Measurements from ENCODE around the gene WDFY4.

WDFY4 gene

DNA sequence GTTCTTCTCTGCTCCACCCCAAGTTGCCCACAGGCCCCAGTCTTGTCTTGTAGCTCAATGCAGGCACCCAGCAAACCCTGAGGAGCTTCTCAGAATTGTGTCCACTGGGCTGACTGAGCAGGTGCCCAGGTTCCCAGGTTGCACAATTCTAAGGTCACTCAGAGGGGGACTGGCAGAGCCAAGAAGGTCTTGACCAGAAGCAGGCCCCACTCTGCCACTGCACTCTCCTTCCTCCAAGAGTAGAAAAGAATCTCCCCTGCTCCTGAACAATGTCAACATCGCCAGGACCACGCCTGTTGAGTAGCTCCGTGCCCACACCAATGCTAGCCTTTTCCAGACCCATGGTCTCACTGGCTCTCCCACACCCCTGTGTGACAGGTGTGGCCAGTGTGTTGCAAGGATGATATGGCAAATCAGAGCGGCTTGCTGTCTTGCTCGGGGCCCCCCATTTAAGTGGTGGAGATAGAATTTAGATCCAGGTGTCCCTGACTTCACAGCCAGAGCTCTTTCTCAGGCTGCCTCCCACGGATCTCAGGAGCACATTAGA, 254.4 kb downstream of the WDFY4 start:
- no peak overlapping the region for H3K27ac ChIP-seq (ENCODE audit: extremely low read depth, low read depth, low read length)
- no peaks in the 10 kb centered on the region for H3K36me3 ChIP-seq (ENCODE audit: control insufficient read depth in 2 of 2, insufficient read depth in 1 of 2, low read length in 2 of 2)
- H3K4me1 ChIP-seq (ENCODE audit: control insufficient read depth, insufficient read depth, low read length) = no peaks in the 10 kb centered on the region
- CTCF ChIA-PET = interaction anchor here (0.6 kb wide), 1 partner anchor 577 kb away, joined by 3 read pairs; no protein-coding TSS in a partner anchor
- POLR2A ChIA-PET = no interaction called here
- H3K4me3 ChIP-seq (ENCODE audit: low read depth, low read length) = no peak overlapping the region
- no peaks in the 10 kb centered on the region for H3K9me3 ChIP-seq (ENCODE audit: control insufficient read depth, insufficient read depth, low read depth, low read length)
- TF ChIP-seq MZF1 (tag by site-specific recombination; IDR thresholded peaks at IDR 0.05; ENCODE audit: borderline replicate concordance) (no peak), ZNF544 (tag by site-specific recombination; IDR thresholded peaks at IDR 0.05) (no peak), ZNF549 (tag by site-specific recombination; IDR thresholded peaks at IDR 0.05) (no peak), ZNF654 (tag by site-specific recombination; IDR thresholded peaks at IDR 0.05; ENCODE audit: low read depth) (no peak)

DNA sequence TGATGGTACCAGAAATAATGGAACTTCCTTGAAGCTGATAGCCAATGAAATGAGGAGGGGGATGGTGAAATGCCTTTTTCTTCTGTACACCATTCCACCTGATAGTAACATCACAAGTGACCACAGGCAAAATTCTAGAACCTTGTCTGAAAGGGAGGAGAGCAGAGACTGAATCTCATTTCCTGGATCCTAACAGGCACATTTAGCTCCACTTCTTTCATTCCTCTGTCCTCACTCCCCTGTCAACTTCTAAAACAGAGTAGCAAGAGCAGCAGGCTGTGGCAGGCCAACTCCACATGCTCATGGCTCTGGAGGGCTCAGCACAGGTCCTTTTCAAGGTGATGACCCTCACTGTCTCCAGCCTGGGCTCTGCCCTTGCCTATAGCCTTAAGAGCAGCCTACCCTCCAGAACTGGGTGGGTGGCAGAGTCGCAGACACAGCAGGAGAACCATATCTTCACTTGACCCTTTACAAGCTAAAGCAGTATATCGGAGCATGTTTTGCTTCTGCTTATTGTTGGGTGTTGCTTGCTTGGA, 255.2 kb downstream of the WDFY4 start, which contains the start of gene LRRC18:
Gene LRRC18 (minus strand): TSS at position 51 of the 536 bp plus-strand sequence. CDS start 25,685 bp downstream, outside the sequence.
- H3K9me3 ChIP-seq (ENCODE audit: control insufficient read depth, insufficient read depth, low read depth, low read length) = no peaks in the 10 kb centered on the region
- TF ChIP-seq ZNF571 (tag by site-specific recombination; IDR thresholded peaks at IDR 0.05) (no peak), ZNF169 (tag by site-specific recombination; IDR thresholded peaks at IDR 0.05) (no peak), RBAK (tag by site-specific recombination; IDR thresholded peaks at IDR 0.05) (no peak), HOXD13 (CRISPR knock-in tag; IDR thresholded peaks at IDR 0.05; ENCODE audit: borderline replicate concordance) (no peak), ZNF132 (tag by site-specific recombination; IDR thresholded peaks at IDR 0.05; ENCODE audit: borderline replicate concordance) (no peak), ZNF670 (tag by site-specific recombination; IDR thresholded peaks at IDR 0.05; ENCODE audit: low read depth) (no peak), KLF9 (tag by site-specific recombination; IDR thresholded peaks at IDR 0.05; ENCODE audit: low read depth) (no peak), ZNF146 (tag by site-specific recombination; IDR thresholded peaks at IDR 0.05) (no peak), ZNF292 (tag by site-specific recombination; IDR thresholded peaks at IDR 0.05; ENCODE audit: borderline replicate concordance, low read depth) (no peak), ZNF341 (tag by site-specific recombination; IDR thresholded peaks at IDR 0.05; ENCODE audit: low read depth) (no peak), ZNF654 (tag by site-specific recombination; IDR thresholded peaks at IDR 0.05; ENCODE audit: low read depth) (no peak), ZBTB7A (tag by site-specific recombination; IDR thresholded peaks at IDR 0.05; ENCODE audit: low read depth) (no peak)
- TF ChIP-seq, protein P1, sequence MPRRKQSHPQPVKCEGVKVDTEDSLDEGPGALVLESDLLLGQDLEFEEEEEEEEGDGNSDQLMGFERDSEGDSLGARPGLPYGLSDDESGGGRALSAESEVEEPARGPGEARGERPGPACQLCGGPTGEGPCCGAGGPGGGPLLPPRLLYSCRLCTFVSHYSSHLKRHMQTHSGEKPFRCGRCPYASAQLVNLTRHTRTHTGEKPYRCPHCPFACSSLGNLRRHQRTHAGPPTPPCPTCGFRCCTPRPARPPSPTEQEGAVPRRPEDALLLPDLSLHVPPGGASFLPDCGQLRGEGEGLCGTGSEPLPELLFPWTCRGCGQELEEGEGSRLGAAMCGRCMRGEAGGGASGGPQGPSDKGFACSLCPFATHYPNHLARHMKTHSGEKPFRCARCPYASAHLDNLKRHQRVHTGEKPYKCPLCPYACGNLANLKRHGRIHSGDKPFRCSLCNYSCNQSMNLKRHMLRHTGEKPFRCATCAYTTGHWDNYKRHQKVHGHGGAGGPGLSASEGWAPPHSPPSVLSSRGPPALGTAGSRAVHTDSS (tag by site-specific recombination; IDR thresholded peaks at IDR 0.05) = no peak
- TF ChIP-seq, protein P2, sequence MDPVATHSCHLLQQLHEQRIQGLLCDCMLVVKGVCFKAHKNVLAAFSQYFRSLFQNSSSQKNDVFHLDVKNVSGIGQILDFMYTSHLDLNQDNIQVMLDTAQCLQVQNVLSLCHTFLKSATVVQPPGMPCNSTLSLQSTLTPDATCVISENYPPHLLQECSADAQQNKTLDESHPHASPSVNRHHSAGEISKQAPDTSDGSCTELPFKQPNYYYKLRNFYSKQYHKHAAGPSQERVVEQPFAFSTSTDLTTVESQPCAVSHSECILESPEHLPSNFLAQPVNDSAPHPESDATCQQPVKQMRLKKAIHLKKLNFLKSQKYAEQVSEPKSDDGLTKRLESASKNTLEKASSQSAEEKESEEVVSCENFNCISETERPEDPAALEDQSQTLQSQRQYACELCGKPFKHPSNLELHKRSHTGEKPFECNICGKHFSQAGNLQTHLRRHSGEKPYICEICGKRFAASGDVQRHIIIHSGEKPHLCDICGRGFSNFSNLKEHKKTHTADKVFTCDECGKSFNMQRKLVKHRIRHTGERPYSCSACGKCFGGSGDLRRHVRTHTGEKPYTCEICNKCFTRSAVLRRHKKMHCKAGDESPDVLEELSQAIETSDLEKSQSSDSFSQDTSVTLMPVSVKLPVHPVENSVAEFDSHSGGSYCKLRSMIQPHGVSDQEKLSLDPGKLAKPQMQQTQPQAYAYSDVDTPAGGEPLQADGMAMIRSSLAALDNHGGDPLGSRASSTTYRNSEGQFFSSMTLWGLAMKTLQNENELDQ (tag by site-specific recombination; IDR thresholded peaks at IDR 0.05; ENCODE audit: low read depth) = no peak
- TF ChIP-seq, protein P3, sequence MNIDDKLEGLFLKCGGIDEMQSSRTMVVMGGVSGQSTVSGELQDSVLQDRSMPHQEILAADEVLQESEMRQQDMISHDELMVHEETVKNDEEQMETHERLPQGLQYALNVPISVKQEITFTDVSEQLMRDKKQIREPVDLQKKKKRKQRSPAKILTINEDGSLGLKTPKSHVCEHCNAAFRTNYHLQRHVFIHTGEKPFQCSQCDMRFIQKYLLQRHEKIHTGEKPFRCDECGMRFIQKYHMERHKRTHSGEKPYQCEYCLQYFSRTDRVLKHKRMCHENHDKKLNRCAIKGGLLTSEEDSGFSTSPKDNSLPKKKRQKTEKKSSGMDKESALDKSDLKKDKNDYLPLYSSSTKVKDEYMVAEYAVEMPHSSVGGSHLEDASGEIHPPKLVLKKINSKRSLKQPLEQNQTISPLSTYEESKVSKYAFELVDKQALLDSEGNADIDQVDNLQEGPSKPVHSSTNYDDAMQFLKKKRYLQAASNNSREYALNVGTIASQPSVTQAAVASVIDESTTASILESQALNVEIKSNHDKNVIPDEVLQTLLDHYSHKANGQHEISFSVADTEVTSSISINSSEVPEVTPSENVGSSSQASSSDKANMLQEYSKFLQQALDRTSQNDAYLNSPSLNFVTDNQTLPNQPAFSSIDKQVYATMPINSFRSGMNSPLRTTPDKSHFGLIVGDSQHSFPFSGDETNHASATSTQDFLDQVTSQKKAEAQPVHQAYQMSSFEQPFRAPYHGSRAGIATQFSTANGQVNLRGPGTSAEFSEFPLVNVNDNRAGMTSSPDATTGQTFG (tag by site-specific recombination; IDR thresholded peaks at IDR 0.05; ENCODE audit: borderline replicate concordance) = no peak
- no peaks in the 10 kb centered on the region for H3K36me3 ChIP-seq (ENCODE audit: control insufficient read depth in 2 of 2, insufficient read depth in 1 of 2, low read length in 2 of 2)
- H3K4me3 ChIP-seq (ENCODE audit: low read depth, low read length) = no peak within 1 kb of the TSS
- H3K4me1 ChIP-seq (ENCODE audit: control insufficient read depth, insufficient read depth, low read length) = no peaks in the 10 kb centered on the region
- POLR2A ChIA-PET = no interaction called here
- CTCF ChIA-PET = no interaction called here
- no peak within 1 kb of the TSS for H3K27ac ChIP-seq (ENCODE audit: extremely low read depth, low read depth, low read length)

Data from HEK293 (cell line).